ENCODE results near the gene MBOAT2.
"Not testable (repeated sequence)": the region's sequence is repeated elsewhere in the genome, so short reads cannot be mapped to it uniquely, and the experiment has no call there.

MBOAT2 gene

GRCh38 chr2:8974016-8974415 is 29.5 kb downstream of the MBOAT2 start:
- no peak overlapping the region for H3K4me2 ChIP-seq (ENCODE audit: insufficient read depth, low read length)
- no peaks in the 10 kb centered on the region for H3K4me1 ChIP-seq (ENCODE audit: insufficient read depth, low read length)
- no peak overlapping the region for H2AFZ ChIP-seq (ENCODE audit: low read depth, low read length)
- ATAC-seq (ENCODE audit: insufficient read depth, low read depth) (no peak), DNase-seq (no peak)
- no peak overlapping the region for H3K27ac ChIP-seq (ENCODE audit: low read length)
- H3K36me3 ChIP-seq (ENCODE audit: insufficient read depth, low read length), result no peaks in the 10 kb centered on the region
- TF ChIP-seq CTCF (IDR thresholded peaks at IDR 0.05; ENCODE audit: borderline replicate concordance, extremely low read depth, low read length, poor library complexity, severe bottlenecking) (no peak), EZH2 (IDR thresholded peaks at IDR 0.05; ENCODE audit: borderline replicate concordance, low read depth, low read length, severe bottlenecking) (no peak)
- H3K79me2 ChIP-seq (ENCODE audit: insufficient read depth, low read length), result peaks cover 43% of the 10 kb centered on the region
- H3K9ac ChIP-seq (ENCODE audit: low read depth, low read length), result no peak overlapping the region
- H4K20me1 ChIP-seq (ENCODE audit: insufficient read depth, low read length), result peaks cover 15% of the 10 kb centered on the region; the same call in 1 of the 2 replicates
- no peaks in the 10 kb centered on the region for H3K9me3 ChIP-seq (ENCODE audit: insufficient read depth, low read length, severe bottlenecking)
- no peak overlapping the region for H3K4me3 ChIP-seq (ENCODE audit: low read depth in 1 of 2, low read length in 2 of 2)
- no peaks in the 10 kb centered on the region for H3K27me3 ChIP-seq (ENCODE audit: insufficient read depth, low read length, poor library complexity)

- not testable (repeated sequence) for ATAC-seq (ENCODE audit: insufficient read depth, low read depth); H3K9me3 ChIP-seq (ENCODE audit: insufficient read depth, low read length, severe bottlenecking); H3K27ac ChIP-seq (ENCODE audit: low read length); H2AFZ ChIP-seq (ENCODE audit: low read depth, low read length); H3K36me3 ChIP-seq (ENCODE audit: insufficient read depth, low read length); H3K27me3 ChIP-seq (ENCODE audit: insufficient read depth, low read length, poor library complexity); H3K9ac ChIP-seq (ENCODE audit: low read depth, low read length); H3K4me2 ChIP-seq (ENCODE audit: insufficient read depth, low read length); H3K4me1 ChIP-seq (ENCODE audit: insufficient read depth, low read length); DNase-seq; H3K4me3 ChIP-seq (ENCODE audit: low read depth in 1 of 2, low read length in 2 of 2)
- peaks cover 37% of the 10 kb centered on the region for H3K79me2 ChIP-seq (ENCODE audit: insufficient read depth, low read length)
- peaks cover 12% of the 10 kb centered on the region; the same call in 1 of the 2 replicates for H4K20me1 ChIP-seq (ENCODE audit: insufficient read depth, low read length)
Measured at GRCh38 chr2:8973017-8973416, 30.5 kb downstream of the MBOAT2 start.

GRCh38 chr2:8972535-8972934 is 30.9 kb downstream of the MBOAT2 start:
- H3K79me2 ChIP-seq (ENCODE audit: insufficient read depth, low read length), result peaks cover 36% of the 10 kb centered on the region
- not testable (repeated sequence) for H3K4me2 ChIP-seq (ENCODE audit: insufficient read depth, low read length)

GRCh38 chr2:8969348-8969747 is 34.1 kb downstream of the MBOAT2 start:
- not testable (repeated sequence) for H2AFZ ChIP-seq (ENCODE audit: low read depth, low read length); H3K4me1 ChIP-seq (ENCODE audit: insufficient read depth, low read length); DNase-seq; H3K36me3 ChIP-seq (ENCODE audit: insufficient read depth, low read length); H3K9ac ChIP-seq (ENCODE audit: low read depth, low read length); H3K9me3 ChIP-seq (ENCODE audit: insufficient read depth, low read length, severe bottlenecking); H3K27me3 ChIP-seq (ENCODE audit: insufficient read depth, low read length, poor library complexity); H3K4me2 ChIP-seq (ENCODE audit: insufficient read depth, low read length); H3K4me3 ChIP-seq (ENCODE audit: low read depth in 1 of 2, low read length in 2 of 2); ATAC-seq (ENCODE audit: insufficient read depth, low read depth); H3K27ac ChIP-seq (ENCODE audit: low read length); H4K20me1 ChIP-seq (ENCODE audit: insufficient read depth, low read length)
- peaks cover 40% of the 10 kb centered on the region for H3K79me2 ChIP-seq (ENCODE audit: insufficient read depth, low read length)

More at GRCh38 chr2:8972535-8972934, 30.9 kb downstream of the MBOAT2 start:
- ATAC-seq (ENCODE audit: insufficient read depth, low read depth); H3K9ac ChIP-seq (ENCODE audit: low read depth, low read length); H3K9me3 ChIP-seq (ENCODE audit: insufficient read depth, low read length, severe bottlenecking); H3K27me3 ChIP-seq (ENCODE audit: insufficient read depth, low read length, poor library complexity); H3K27ac ChIP-seq (ENCODE audit: low read length); H4K20me1 ChIP-seq (ENCODE audit: insufficient read depth, low read length); H2AFZ ChIP-seq (ENCODE audit: low read depth, low read length); H3K4me1 ChIP-seq (ENCODE audit: insufficient read depth, low read length); H3K36me3 ChIP-seq (ENCODE audit: insufficient read depth, low read length); DNase-seq; H3K4me3 ChIP-seq (ENCODE audit: low read depth in 1 of 2, low read length in 2 of 2): not testable (repeated sequence)

GRCh38 chr2:8966123-8966908 is 37.2 kb downstream of the MBOAT2 start:
- ATAC-seq (ENCODE audit: insufficient read depth, low read depth), result no peak
- no peak overlapping the region for H3K4me2 ChIP-seq (ENCODE audit: insufficient read depth, low read length)
- H3K36me3 ChIP-seq (ENCODE audit: insufficient read depth, low read length), result no peaks in the 10 kb centered on the region
- no peak overlapping the region for H2AFZ ChIP-seq (ENCODE audit: low read depth, low read length)
- H4K20me1 ChIP-seq (ENCODE audit: insufficient read depth, low read length), result peaks cover 5% of the 10 kb centered on the region; the same call in 1 of the 2 replicates
- peaks cover 50% of the 10 kb centered on the region for H3K79me2 ChIP-seq (ENCODE audit: insufficient read depth, low read length)
- H3K27ac ChIP-seq (ENCODE audit: low read length), result no peak overlapping the region
- TF ChIP-seq CTCF (IDR thresholded peaks at IDR 0.05; ENCODE audit: borderline replicate concordance, extremely low read depth, low read length, poor library complexity, severe bottlenecking) (no peak), EZH2 (IDR thresholded peaks at IDR 0.05; ENCODE audit: borderline replicate concordance, low read depth, low read length, severe bottlenecking) (no peak)
- no peaks in the 10 kb centered on the region for H3K27me3 ChIP-seq (ENCODE audit: insufficient read depth, low read length, poor library complexity)
- no peak for DNase-seq
- no peaks in the 10 kb centered on the region for H3K9me3 ChIP-seq (ENCODE audit: insufficient read depth, low read length, severe bottlenecking)
- H3K4me1 ChIP-seq (ENCODE audit: insufficient read depth, low read length), result no peaks in the 10 kb centered on the region
- H3K4me3 ChIP-seq (ENCODE audit: low read depth in 1 of 2, low read length in 2 of 2), result no peak overlapping the region
- no peak overlapping the region for H3K9ac ChIP-seq (ENCODE audit: low read depth, low read length)
